IMR-90 (cell line): Measurements from ENCODE around the gene TMC1. TPM values are rescaled to one million over a fixed set of nuclear protein-coding genes. Genes with fewer than 3 reads are reported as not detected.

Experiments
- ATAC-seq: fragments of 200-7000 bp; cut with Tn5 transposase; 2 replicates; pipeline ENCODE4 v1.9.1; 2020; ENCODE audit warnings: low read depth, mild to moderate bottlenecking, moderate library complexity
- BruUV-seq: library from RNA; stranded (reverse); fragments of 400-500 nt; replicated peaks from 2 replicates; lab custom pipeline; 2021; lab: Mats Ljungman, UMichigan
- CTCF ChIA-PET: fragments of 300-600 bp; formaldehyde crosslinking; extraction: SDS; loops from one replicate; lab custom pipeline; 2021; ENCODE audit warnings: antibody characterized with exemption; lab: Yijun Ruan, JAX
- POLR2A ChIA-PET: fragments of 300-600 bp; sonication (Branson Sonifier 250); formaldehyde crosslinking; loops from one replicate; lab custom pipeline; 2022; ENCODE audit warnings: antibody characterized with exemption; ENCODE audit not compliant: unreplicated experiment; lab: Charles Lee
- DNase-seq: peaks from one replicate; pipeline ENCODE4 v3.0.0; 2013
- H2AFZ ChIP-seq: replicated peaks from 2 replicates; pipeline ENCODE3; 2013; ENCODE audit warnings: low read length, mild to moderate bottlenecking; ENCODE audit not compliant: poor library complexity
- H2AK5ac ChIP-seq: 2 replicates; pipeline ENCODE4 v1.6.1; 2013; ENCODE audit warnings: low read depth, low read length, inconsistent platforms
- H2AK9ac ChIP-seq: replicated peaks from 2 replicates; pipeline ENCODE3; 2013; ENCODE audit warnings: mild to moderate bottlenecking, low read depth, low read length, moderate library complexity; ENCODE audit not compliant: poor library complexity
- H2BK120ac ChIP-seq: 2 replicates; pipeline ENCODE4 v1.6.1; 2013; ENCODE audit warnings: low read depth, low read length, inconsistent platforms
- H2BK15ac ChIP-seq: 3 replicates; pipeline ENCODE4 v1.6.1; 2013; ENCODE audit warnings: low read depth, low read length, inconsistent platforms
- H2BK20ac ChIP-seq: 2 replicates; pipeline ENCODE4 v1.6.1; 2013; ENCODE audit warnings: low read depth, mild to moderate bottlenecking, inconsistent platforms, low read length, moderate library complexity
- H2BK5ac ChIP-seq: 2 replicates; pipeline ENCODE4 v1.6.1; 2013; ENCODE audit warnings: mild to moderate bottlenecking, low read depth, low read length, inconsistent platforms; ENCODE audit not compliant: poor library complexity, severe bottlenecking
- H3K14ac ChIP-seq: replicated peaks from 2 replicates; pipeline ENCODE4 v1.6.1; 2013; ENCODE audit warnings: low read depth, low read length, inconsistent platforms
- H3K18ac ChIP-seq: 2 replicates; pipeline ENCODE4 v1.6.1; 2013; ENCODE audit warnings: low read depth, low read length, control low read depth
- H3K23ac ChIP-seq: 2 replicates; pipeline ENCODE4 v1.6.1; 2013; ENCODE audit warnings: low read depth, low read length, inconsistent platforms
- H3K27ac ChIP-seq: 2 replicates; pipeline ENCODE4 v1.5.1; 2013; ENCODE audit warnings: mild to moderate bottlenecking, control low read depth, low read length; ENCODE audit not compliant: insufficient read depth
- H3K27me3 ChIP-seq: 2 replicates; pipeline ENCODE4 v1.6.1; 2013; ENCODE audit warnings: low read length; ENCODE audit not compliant: control insufficient read depth, insufficient read depth
- H3K36me3 ChIP-seq: 2 replicates; pipeline ENCODE4 v1.6.1; 2013; ENCODE audit warnings: low read length, mixed read lengths; ENCODE audit not compliant: control insufficient read depth, insufficient read depth
- H3K4ac ChIP-seq: 2 replicates; pipeline ENCODE4 v1.6.1; 2013; ENCODE audit warnings: low read depth, low read length, inconsistent platforms
- H3K4me1 ChIP-seq: 2 replicates; pipeline ENCODE4 v1.6.1; 2013; ENCODE audit warnings: low read length, mixed read lengths; ENCODE audit not compliant: control insufficient read depth, insufficient read depth
- H3K4me2 ChIP-seq: 2 replicates; pipeline ENCODE4 v1.6.1; 2013; ENCODE audit warnings: low read depth, mild to moderate bottlenecking, control low read depth, low read length, moderate library complexity
- H3K4me3 ChIP-seq: 2 replicates; pipeline ENCODE4 v1.5.1; 2013; ENCODE audit warnings: low read depth, mild to moderate bottlenecking, control low read depth, low read length, moderate library complexity; ENCODE audit not compliant: insufficient read depth
- H3K56ac ChIP-seq: 2 replicates; pipeline ENCODE4 v1.6.1; 2013; ENCODE audit warnings: low read length, inconsistent platforms; ENCODE audit not compliant: insufficient read depth; ENCODE audit errors: extremely low read depth
- H3K79me1 ChIP-seq, 2 experiments: 2 replicates each; pipeline ENCODE4 v1.6.1; 2013; ENCODE audit warnings: low read length in 2 of 2, inconsistent platforms in 1 of 2, low read depth in 1 of 2
- H3K9ac ChIP-seq: 2 replicates; pipeline ENCODE4 v1.6.1; 2013; ENCODE audit warnings: low read depth, low read length, control low read depth
- H3K9me1 ChIP-seq: 2 replicates; pipeline ENCODE4 v1.6.1; 2013; ENCODE audit warnings: low read length, inconsistent platforms; ENCODE audit not compliant: insufficient read depth
- H3K9me3 ChIP-seq: 2 replicates; pipeline ENCODE4 v1.6.1; 2013; ENCODE audit warnings: low read length; ENCODE audit not compliant: control insufficient read depth, insufficient read depth
- H4K20me1 ChIP-seq: 2 replicates; pipeline ENCODE4 v1.6.1; 2013; ENCODE audit warnings: low read length, inconsistent platforms; ENCODE audit not compliant: insufficient read depth
- H4K5ac ChIP-seq: 2 replicates; pipeline ENCODE4 v1.6.1; 2013; ENCODE audit warnings: mild to moderate bottlenecking, low read depth, low read length, control low read depth
- H4K8ac ChIP-seq, 2 experiments: 2 replicates each; pipeline ENCODE4 v1.6.1; 2013; ENCODE audit warnings: low read depth in 2 of 2, low read length in 2 of 2, control low read depth in 1 of 2, inconsistent platforms in 1 of 2
- H4K91ac ChIP-seq: 2 replicates; pipeline ENCODE4 v1.6.1; 2013; ENCODE audit warnings: low read depth, low read length, inconsistent platforms; ENCODE audit not compliant: insufficient read depth
- BHLHE40 ChIP-seq: fragments of 150-350 bp; IDR thresholded peaks from 2 replicates; pipeline ENCODE4 v1.6.1; 2016; ENCODE audit warnings: mild to moderate bottlenecking, low read depth, low read length
- CEBPB ChIP-seq: IDR thresholded peaks from 2 replicates; pipeline ENCODE4 v1.6.1; 2012; ENCODE audit warnings: low read depth, low read length, improper control_type of control experiment
- FOS ChIP-seq: fragments of 150-350 bp; IDR thresholded peaks from 2 replicates; pipeline ENCODE4 v1.6.1; 2016; ENCODE audit warnings: low read depth, low read length
- MXI1 ChIP-seq: IDR thresholded peaks from 2 replicates; pipeline ENCODE4 v1.6.1; 2012; ENCODE audit warnings: low read depth, mild to moderate bottlenecking, low read length, moderate library complexity, borderline replicate concordance
- NFE2L2 ChIP-seq: fragments of 150-350 bp; IDR thresholded peaks from 2 replicates; pipeline ENCODE4 v1.6.1; 2016; ENCODE audit warnings: low read depth, mild to moderate bottlenecking, low read length
- POLR2A ChIP-seq: IDR thresholded peaks from 2 replicates; pipeline ENCODE4 v1.6.1; 2012; ENCODE audit warnings: mild to moderate bottlenecking, low read depth, low read length
- RAD21 ChIP-seq: IDR thresholded peaks from 2 replicates; pipeline ENCODE4 v1.6.1; 2012; ENCODE audit warnings: low read length, improper control_type of control experiment
- RCOR1 ChIP-seq: IDR thresholded peaks from 2 replicates; pipeline ENCODE4 v1.6.1; 2012; ENCODE audit warnings: mild to moderate bottlenecking, low read length, improper control_type of control experiment; ENCODE audit not compliant: insufficient replicate concordance
- SMC3 ChIP-seq: fragments of 150-350 bp; IDR thresholded peaks from 2 replicates; pipeline ENCODE4 v1.6.1; 2016; ENCODE audit warnings: low read depth, mild to moderate bottlenecking, antibody characterized with exemption, low read length, moderate library complexity
- WGBS, 2 experiments: methylation state at CpG; one replicate each; pipeline versions ENCODE4 v1.1.5 to v1.1.7; 2013; ENCODE audit warnings: missing lambda C conversion rate in 2 of 2; ENCODE audit not compliant: insufficient read length in 1 of 2; ENCODE audit errors: extremely low coverage in 2 of 2; 5-methylcytosine and 5-hydroxymethylcytosine counted together
- dilution Hi-C: fragments of 300-500 bp; cut with HindIII; formaldehyde crosslinking; loops from one replicate; pipeline ENCODE4 v1.14.3; 2018; ENCODE audit warnings: low sequenced_read_pairs; ENCODE audit not compliant: unreplicated experiment
- in situ Hi-C: fragments of 300-500 bp; cut with MboI; formaldehyde crosslinking; loops from 3 replicates; pipeline ENCODE4 v1.14.3; 2019; ENCODE audit warnings: low sequenced_read_pairs, inconsistent platforms, mixed read lengths
- intact Hi-C: fragments of 100-400 bp; cut with micrococcal nuclease; formaldehyde crosslinking; loops from 2 replicates; pipeline ENCODE4 v1.10.0; 2022
- polyA plus RNA-seq, 3 experiments: library from polyadenylated mRNA; depleted of rRNA; stranded (reverse); fragments of >200 nt; gene quantifications; 2 replicates each; pipeline ENCODE4 v1.2.3, GENCODE V29; 2012; ENCODE audit warnings: low replicate concordance in 1 of 3
- total RNA-seq: library from RNA; depleted of rRNA; stranded (reverse); fragments of >200 nt; gene quantifications from 2 replicates; pipeline ENCODE4 v1.2.3, GENCODE V29; 2012
- TF ChIP-seq, protein P1 (sequence below): conservative IDR thresholded peaks from 2 replicates; pipeline ENCODE4 v1.5.1; 2012; ENCODE audit warnings: mild to moderate bottlenecking, low read depth, low read length, improper control_type of control experiment
- TF ChIP-seq, protein P2 (sequence below): fragments of 150-350 bp; IDR thresholded peaks from 2 replicates; pipeline ENCODE4 v1.6.1; 2017; ENCODE audit warnings: mild to moderate bottlenecking, antibody characterized with exemption, low read length, low read depth

TMC1 gene
- total and polyA plus RNA-seq, 2 of the 4 experiments (the other 2 are of a cell fraction): not detected

DNA sequence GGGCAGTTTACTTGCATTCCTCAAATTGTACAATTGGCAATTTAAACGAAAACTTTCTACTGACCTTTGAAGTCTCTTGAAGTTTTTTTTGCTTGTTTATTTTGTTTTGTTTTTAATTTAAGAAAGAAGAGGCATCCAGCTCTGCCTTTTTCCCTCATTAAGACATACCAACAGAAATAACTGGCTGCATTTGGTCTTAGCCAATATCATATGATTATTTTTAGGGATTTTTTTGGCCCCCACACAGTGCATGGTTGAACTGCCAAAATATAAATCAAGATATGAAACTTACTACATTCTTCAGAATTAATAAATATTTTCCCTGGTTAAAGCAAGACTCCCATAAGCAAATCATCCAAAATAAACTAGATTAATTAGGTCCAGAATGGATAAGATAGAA, 352.0 kb downstream of the TMC1 start:
- no peaks in the 10 kb centered on the region for H3K79me1 ChIP-seq
- no peak overlapping the region for H3K9ac ChIP-seq
- H3K18ac ChIP-seq: no peak overlapping the region
- intact Hi-C loops: loop anchor here (5.0 kb wide), 2 partner anchors 34 to 309 kb away; no protein-coding TSS in a partner anchor
- H2AFZ ChIP-seq: no peak overlapping the region
- H2BK120ac ChIP-seq: no peak overlapping the region
- H4K20me1 ChIP-seq: no peaks in the 10 kb centered on the region
- dilution Hi-C loops: no loop called here
- ATAC-seq: no peak
- WGBS, 2 experiments: no CpG with 5 or more reads among the region's 1 CpG
- no peak overlapping the region for H3K56ac ChIP-seq
- TF ChIP-seq MXI1 (no peak), POLR2A (no peak), RAD21 (no peak), NFE2L2 (no peak), RCOR1 (no peak), CEBPB (no peak), FOS (no peak), SMC3 (no peak), BHLHE40 (no peak)
- TF ChIP-seq, protein P1, sequence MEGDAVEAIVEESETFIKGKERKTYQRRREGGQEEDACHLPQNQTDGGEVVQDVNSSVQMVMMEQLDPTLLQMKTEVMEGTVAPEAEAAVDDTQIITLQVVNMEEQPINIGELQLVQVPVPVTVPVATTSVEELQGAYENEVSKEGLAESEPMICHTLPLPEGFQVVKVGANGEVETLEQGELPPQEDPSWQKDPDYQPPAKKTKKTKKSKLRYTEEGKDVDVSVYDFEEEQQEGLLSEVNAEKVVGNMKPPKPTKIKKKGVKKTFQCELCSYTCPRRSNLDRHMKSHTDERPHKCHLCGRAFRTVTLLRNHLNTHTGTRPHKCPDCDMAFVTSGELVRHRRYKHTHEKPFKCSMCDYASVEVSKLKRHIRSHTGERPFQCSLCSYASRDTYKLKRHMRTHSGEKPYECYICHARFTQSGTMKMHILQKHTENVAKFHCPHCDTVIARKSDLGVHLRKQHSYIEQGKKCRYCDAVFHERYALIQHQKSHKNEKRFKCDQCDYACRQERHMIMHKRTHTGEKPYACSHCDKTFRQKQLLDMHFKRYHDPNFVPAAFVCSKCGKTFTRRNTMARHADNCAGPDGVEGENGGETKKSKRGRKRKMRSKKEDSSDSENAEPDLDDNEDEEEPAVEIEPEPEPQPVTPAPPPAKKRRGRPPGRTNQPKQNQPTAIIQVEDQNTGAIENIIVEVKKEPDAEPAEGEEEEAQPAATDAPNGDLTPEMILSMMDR: no peak
- TF ChIP-seq, protein P2, sequence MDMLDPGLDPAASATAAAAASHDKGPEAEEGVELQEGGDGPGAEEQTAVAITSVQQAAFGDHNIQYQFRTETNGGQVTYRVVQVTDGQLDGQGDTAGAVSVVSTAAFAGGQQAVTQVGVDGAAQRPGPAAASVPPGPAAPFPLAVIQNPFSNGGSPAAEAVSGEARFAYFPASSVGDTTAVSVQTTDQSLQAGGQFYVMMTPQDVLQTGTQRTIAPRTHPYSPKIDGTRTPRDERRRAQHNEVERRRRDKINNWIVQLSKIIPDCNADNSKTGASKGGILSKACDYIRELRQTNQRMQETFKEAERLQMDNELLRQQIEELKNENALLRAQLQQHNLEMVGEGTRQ: no peak
- no peak overlapping the region for H3K23ac ChIP-seq
- no peak overlapping the region for H2BK20ac ChIP-seq
- no peak overlapping the region for H2BK5ac ChIP-seq
- no TSS peak for BruUV-seq
- H3K36me3 ChIP-seq: no peaks in the 10 kb centered on the region
- CTCF ChIA-PET: no interaction called here
- no peaks in the 10 kb centered on the region for H3K27me3 ChIP-seq
- H2AK5ac ChIP-seq: no peak overlapping the region
- no peaks in the 10 kb centered on the region for H3K9me3 ChIP-seq
- in situ Hi-C loops: no loop called here
- no peaks in the 10 kb centered on the region for H3K4me1 ChIP-seq
- H3K4me3 ChIP-seq: no peak overlapping the region
- no peak overlapping the region for H3K27ac ChIP-seq
- H2BK15ac ChIP-seq: no peak overlapping the region
- DNase-seq: no peak
- H3K4me2 ChIP-seq: no peak overlapping the region
- H2AK9ac ChIP-seq: no peak overlapping the region
- H4K8ac ChIP-seq: no peak overlapping the region
- no peak overlapping the region for H4K91ac ChIP-seq
- no peaks in the 10 kb centered on the region for H3K9me1 ChIP-seq
- POLR2A ChIA-PET: no interaction called here
- H3K4ac ChIP-seq: no peak overlapping the region
- no peak overlapping the region for H3K14ac ChIP-seq
- H4K5ac ChIP-seq: no peak overlapping the region
